DOHH2 (cell line): ENCODE measurements around the gene USP48.

Experiments
- CTCF ChIP-seq: fragments of 200-600 bp; sonication (generic); IDR thresholded peaks from one replicate; pipeline ENCODE4 v1.5.1; 2014; ENCODE audit warnings: antibody characterized with exemption, mild to moderate bottlenecking, low read depth, low read length; ENCODE audit not compliant: poor library complexity, severe bottlenecking
- EZH2phosphoT487 ChIP-seq: fragments of 200-600 bp; sonication (generic); IDR thresholded peaks from 2 replicates; pipeline ENCODE4 v1.6.1; 2017; ENCODE audit warnings: borderline replicate concordance, mild to moderate bottlenecking, antibody characterized with exemption, low read length, moderate library complexity, mixed read lengths

GRCh38 chr1:21662426-21663247 lies 120.3 kb downstream of the USP48 start:
- TF ChIP-seq CTCF (no peak), EZH2phosphoT487 (no peak)
